Neural cell (in vitro differentiated cells): ENCODE data around the gene ZNF850. TPM values are rescaled to one million over a fixed set of nuclear protein-coding genes. Genes with fewer than 3 reads are reported as not detected.

Experiments used
- H2AFZ ChIP-seq: fragments of 200-600, 300-800 bp; sonication (generic), shearing (Covaris generic); 2 replicates; pipeline ENCODE4 v1.6.0; 2014; ENCODE audit warnings: low read depth, mild to moderate bottlenecking, antibody characterized with exemption, low read length, moderate library complexity
- H3F3A ChIP-seq: fragments of 200-600 bp; shearing (Covaris generic); 2 replicates; pipeline ENCODE4 v1.6.1; 2016; ENCODE audit warnings: mild to moderate bottlenecking, moderate library complexity, mixed read lengths, antibody characterized with exemption, low read length; ENCODE audit not compliant: insufficient read depth, poor library complexity, severe bottlenecking
- H3K27ac ChIP-seq: fragments of 200-600, 300-800 bp; sonication (generic), shearing (Covaris generic); 2 replicates; pipeline ENCODE4 v1.5.1; 2014; ENCODE audit warnings: mild to moderate bottlenecking, low read length, moderate library complexity
- H3K27me3 ChIP-seq: fragments of 300-800, 200-600 bp; sonication (generic), shearing (Covaris generic); 2 replicates; pipeline ENCODE4 v1.6.0; 2014; ENCODE audit warnings: mild to moderate bottlenecking, low read depth, low read length, moderate library complexity; ENCODE audit not compliant: insufficient read depth
- H3K36me3 ChIP-seq: fragments of 300-800, 200-600 bp; sonication (generic), shearing (Covaris generic); 2 replicates; pipeline ENCODE4 v1.5.1; 2014; ENCODE audit warnings: mild to moderate bottlenecking, antibody characterized with exemption, low read length, moderate library complexity; ENCODE audit not compliant: insufficient read depth
- H3K4me2 ChIP-seq: fragments of 300-800, 200-600 bp; sonication (generic), shearing (Covaris generic); 2 replicates; pipeline ENCODE4 v1.6.0; 2014; ENCODE audit warnings: mild to moderate bottlenecking, low read length
- H3K4me3 ChIP-seq: fragments of 300-800, 200-600 bp; sonication (generic), shearing (Covaris generic); 2 replicates; pipeline ENCODE4 v1.5.1; 2014; ENCODE audit warnings: mild to moderate bottlenecking, low read length, moderate library complexity
- H3K79me2 ChIP-seq: fragments of 200-600 bp; shearing (Covaris generic); replicated peaks from 2 replicates; pipeline ENCODE4 v1.6.0; 2014; ENCODE audit warnings: mild to moderate bottlenecking, low read length, moderate library complexity; ENCODE audit not compliant: insufficient read depth
- H3K9ac ChIP-seq: fragments of 300-800, 200-600 bp; sonication (generic), shearing (Covaris generic); 2 replicates; pipeline ENCODE4 v1.6.1; 2016; ENCODE audit warnings: mild to moderate bottlenecking, low read length, mixed read lengths
- H3K9me2 ChIP-seq: fragments of 200-600 bp; shearing (Covaris generic); 2 replicates; pipeline ENCODE4 v1.6.1; 2016; ENCODE audit warnings: mild to moderate bottlenecking, low read length, mixed read lengths; ENCODE audit not compliant: insufficient read depth
- H3K9me3 ChIP-seq: fragments of 200-600, 300-800 bp; sonication (generic), shearing (Covaris generic); 2 replicates; pipeline ENCODE4 v1.6.1; 2016; ENCODE audit warnings: mild to moderate bottlenecking, mixed run types, low read length, moderate library complexity, mixed read lengths
- H4K20me1 ChIP-seq: fragments of 200-600 bp; shearing (Covaris generic); 2 replicates; pipeline ENCODE4 v1.6.1; 2016; ENCODE audit warnings: mild to moderate bottlenecking, mixed run types; ENCODE audit not compliant: insufficient read depth
- CTCF ChIP-seq: fragments of 450-650 bp; IDR thresholded peaks from 2 replicates; pipeline ENCODE4 v1.5.1; 2014; ENCODE audit warnings: antibody characterized with exemption, mild to moderate bottlenecking, moderate library complexity; ENCODE audit not compliant: poor library complexity, severe bottlenecking
- EP300 ChIP-seq: fragments of 450-650 bp; conservative IDR thresholded peaks from 2 replicates; pipeline ENCODE4 v1.6.1; 2014; ENCODE audit warnings: antibody characterized with exemption, mild to moderate bottlenecking, moderate library complexity; ENCODE audit not compliant: poor library complexity, severe bottlenecking
- EZH2 ChIP-seq: fragments of 200-600, 300-800 bp; shearing (Covaris generic), sonication (generic); IDR thresholded peaks from 2 replicates; pipeline ENCODE4 v1.6.1; 2014; ENCODE audit warnings: antibody characterized with exemption, low read length, borderline replicate concordance, mild to moderate bottlenecking; ENCODE audit not compliant: insufficient read depth, poor library complexity, severe bottlenecking
- MXI1 ChIP-seq: fragments of 450-650 bp; conservative IDR thresholded peaks from 2 replicates; pipeline ENCODE4 v1.6.1; 2014; ENCODE audit warnings: antibody characterized with exemption, mild to moderate bottlenecking; ENCODE audit not compliant: poor library complexity, severe bottlenecking
- POLR2AphosphoS5 ChIP-seq: IDR thresholded peaks from 2 replicates; pipeline ENCODE4 v1.6.1; 2012
- RAD21 ChIP-seq: fragments of 450-650 bp; conservative IDR thresholded peaks from 2 replicates; pipeline ENCODE4 v1.6.1; 2014; ENCODE audit warnings: antibody characterized with exemption, mild to moderate bottlenecking, moderate library complexity
- SMC3 ChIP-seq: fragments of 450-650 bp; conservative IDR thresholded peaks from 2 replicates; pipeline ENCODE4 v1.6.1; 2014; ENCODE audit warnings: antibody characterized with exemption, mild to moderate bottlenecking, moderate library complexity; ENCODE audit not compliant: poor library complexity
- TAF1 ChIP-seq: IDR thresholded peaks from 2 replicates; pipeline ENCODE4 v1.6.1; 2012; ENCODE audit warnings: low read depth
- polyA plus RNA-seq: library from polyadenylated mRNA; depleted of rRNA; stranded (reverse); fragments of >200 nt; gene quantifications from 2 replicates; pipeline ENCODE4 v1.2.3, GENCODE V29; 2014
- TF ChIP-seq, protein P1 (sequence below): IDR thresholded peaks from 2 replicates; pipeline ENCODE4 v1.6.1; 2012; ENCODE audit warnings: borderline replicate concordance

Gene ZNF850
- polyA plus RNA-seq, 1 donor from 2014 or later = 1.0 TPM

DNA sequence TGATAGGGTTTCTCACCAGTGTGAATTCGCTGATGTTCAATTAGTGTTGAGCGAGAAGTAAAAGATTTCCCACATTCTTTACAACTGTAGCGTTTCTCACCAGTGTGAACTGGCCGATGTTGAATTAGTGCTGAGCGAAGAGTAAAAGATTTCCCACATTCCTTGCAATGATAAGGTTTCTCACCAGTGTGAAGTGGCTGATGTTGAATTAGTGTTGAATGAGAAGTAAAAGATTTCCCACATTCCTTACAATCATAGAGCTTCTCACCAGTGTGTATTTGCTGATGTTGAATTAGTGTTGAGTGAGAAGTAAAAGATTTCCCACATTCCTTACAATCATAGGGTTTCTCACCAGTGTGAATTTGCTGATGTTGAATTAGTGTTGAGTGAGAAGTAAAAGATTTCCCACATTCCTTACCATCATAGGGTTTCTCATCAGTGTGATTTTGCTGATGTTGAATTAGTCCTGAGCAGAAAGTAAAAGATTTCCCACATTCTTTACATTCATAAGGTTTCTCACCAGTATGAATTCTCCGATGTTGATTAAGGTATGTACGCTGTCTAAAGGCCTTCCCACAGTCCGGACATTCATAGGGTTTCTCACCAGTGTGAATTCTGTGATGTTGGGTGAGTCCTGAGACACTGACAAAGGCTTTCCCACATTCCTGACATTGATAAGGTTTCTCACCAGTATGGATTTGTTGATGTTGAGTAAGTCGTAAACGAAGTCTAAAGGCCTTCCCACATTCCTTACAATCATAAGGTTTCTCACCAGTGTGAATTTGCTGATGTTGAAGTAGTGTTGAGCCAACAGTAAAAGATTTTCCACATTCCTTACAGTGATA, 24.0 kb downstream of the ZNF850 start:
- Histone ChIP-seq H3K36me3 (peaks cover 32% of the 10 kb centered on the region), H4K20me1 (no peaks in the 10 kb centered on the region), H3K79me2 (no peaks in the 10 kb centered on the region), H3K4me2 (no peak overlapping the region), H3K9me3 (peaks cover 45% of the 10 kb centered on the region), H3K9me2 (no peaks in the 10 kb centered on the region), H3K4me3 (no peak overlapping the region), H2AFZ (no peak overlapping the region), H3K27me3 (no peaks in the 10 kb centered on the region), H3F3A (no peaks in the 10 kb centered on the region), H3K9ac (no peak overlapping the region), H3K27ac (no peak overlapping the region)
- no peak for TF ChIP-seq SMC3
- TF ChIP-seq CTCF = no peak
- TF ChIP-seq EP300 = no peak
- TF ChIP-seq TAF1 = no peak
- TF ChIP-seq POLR2AphosphoS5 = no peak
- TF ChIP-seq MXI1 = no peak
- TF ChIP-seq RAD21 = no peak
- no peak for TF ChIP-seq EZH2
- TF ChIP-seq, protein P1, sequence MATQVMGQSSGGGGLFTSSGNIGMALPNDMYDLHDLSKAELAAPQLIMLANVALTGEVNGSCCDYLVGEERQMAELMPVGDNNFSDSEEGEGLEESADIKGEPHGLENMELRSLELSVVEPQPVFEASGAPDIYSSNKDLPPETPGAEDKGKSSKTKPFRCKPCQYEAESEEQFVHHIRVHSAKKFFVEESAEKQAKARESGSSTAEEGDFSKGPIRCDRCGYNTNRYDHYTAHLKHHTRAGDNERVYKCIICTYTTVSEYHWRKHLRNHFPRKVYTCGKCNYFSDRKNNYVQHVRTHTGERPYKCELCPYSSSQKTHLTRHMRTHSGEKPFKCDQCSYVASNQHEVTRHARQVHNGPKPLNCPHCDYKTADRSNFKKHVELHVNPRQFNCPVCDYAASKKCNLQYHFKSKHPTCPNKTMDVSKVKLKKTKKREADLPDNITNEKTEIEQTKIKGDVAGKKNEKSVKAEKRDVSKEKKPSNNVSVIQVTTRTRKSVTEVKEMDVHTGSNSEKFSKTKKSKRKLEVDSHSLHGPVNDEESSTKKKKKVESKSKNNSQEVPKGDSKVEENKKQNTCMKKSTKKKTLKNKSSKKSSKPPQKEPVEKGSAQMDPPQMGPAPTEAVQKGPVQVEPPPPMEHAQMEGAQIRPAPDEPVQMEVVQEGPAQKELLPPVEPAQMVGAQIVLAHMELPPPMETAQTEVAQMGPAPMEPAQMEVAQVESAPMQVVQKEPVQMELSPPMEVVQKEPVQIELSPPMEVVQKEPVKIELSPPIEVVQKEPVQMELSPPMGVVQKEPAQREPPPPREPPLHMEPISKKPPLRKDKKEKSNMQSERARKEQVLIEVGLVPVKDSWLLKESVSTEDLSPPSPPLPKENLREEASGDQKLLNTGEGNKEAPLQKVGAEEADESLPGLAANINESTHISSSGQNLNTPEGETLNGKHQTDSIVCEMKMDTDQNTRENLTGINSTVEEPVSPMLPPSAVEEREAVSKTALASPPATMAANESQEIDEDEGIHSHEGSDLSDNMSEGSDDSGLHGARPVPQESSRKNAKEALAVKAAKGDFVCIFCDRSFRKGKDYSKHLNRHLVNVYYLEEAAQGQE = no peak

DNA sequence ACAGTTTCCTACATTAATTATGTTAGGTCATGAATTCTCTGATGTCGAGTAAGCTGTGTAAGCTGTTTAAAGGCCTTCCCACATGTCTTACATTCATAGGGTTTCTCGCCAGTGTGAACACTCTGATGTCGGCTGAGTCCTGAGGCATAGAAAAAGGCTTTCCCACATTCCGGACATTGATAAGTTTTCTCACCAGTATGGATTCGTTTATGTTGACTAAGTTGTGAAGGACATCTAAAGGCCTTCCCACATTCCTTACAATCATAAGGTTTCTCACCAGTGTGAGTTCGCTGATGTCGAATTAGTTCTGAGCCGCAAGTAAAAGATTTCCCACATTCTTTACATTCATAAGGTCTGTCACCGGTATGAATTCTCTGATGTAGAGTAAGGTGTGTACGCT, 24.9 kb downstream of the ZNF850 start:
- Histone ChIP-seq H3K27ac (no peak overlapping the region), H3K27me3 (no peaks in the 10 kb centered on the region), H3K9me2 (no peaks in the 10 kb centered on the region), H3K79me2 (no peaks in the 10 kb centered on the region), H3K4me3 (no peak overlapping the region), H3F3A (no peaks in the 10 kb centered on the region), H3K9ac (no peak overlapping the region), H3K36me3 (peaks cover 32% of the 10 kb centered on the region), H4K20me1 (no peaks in the 10 kb centered on the region), H2AFZ (no peak overlapping the region), H3K9me3 (peaks cover 45% of the 10 kb centered on the region), H3K4me2 (no peak overlapping the region)
- TF ChIP-seq MXI1 = no peak
- no peak for TF ChIP-seq EZH2
- TF ChIP-seq RAD21 = no peak
- TF ChIP-seq EP300 = no peak
- TF ChIP-seq CTCF = no peak
- TF ChIP-seq POLR2AphosphoS5 = no peak
- no peak for TF ChIP-seq SMC3
- TF ChIP-seq, protein P1 = no peak
